Lung (tissue), 12 donors: ENCODE measurements around the gene DCTN4. TPM values are rescaled to one million over a fixed set of nuclear protein-coding genes. Genes with fewer than 3 reads are reported as not detected.

Source experiments
- ATAC-seq: fragments of 200-7000 bp; cut with Tn5 transposase; one replicate; pipeline ENCODE4 v1.9.1; 2020; ENCODE audit warnings: moderate number of reproducible peaks; ENCODE audit not compliant: insufficient read depth, low FRiP score
- DNase-seq, 3 donors: peaks; one replicate each; pipeline ENCODE4 v3.0.0-alpha.2; 2013 to 2017
- H3K27ac ChIP-seq, 2 donors: one replicate each; pipeline ENCODE4 v1.5.1; 2013; ENCODE audit warnings: mild to moderate bottlenecking in 2 of 2, moderate library complexity in 2 of 2, control low read depth in 1 of 2, inconsistent platforms in 1 of 2, low read depth in 1 of 2, low read length in 1 of 2
- H3K27me3 ChIP-seq, 3 donors: one replicate each; pipeline ENCODE4 v1.5.1; 2013; ENCODE audit warnings: low read length in 2 of 3; ENCODE audit not compliant: control insufficient read depth in 3 of 3, insufficient read depth in 3 of 3
- H3K36me3 ChIP-seq, 4 donors: one replicate each; pipeline ENCODE4 v1.5.1; 2013; ENCODE audit warnings: low read length in 4 of 4, mild to moderate bottlenecking in 1 of 4, moderate library complexity in 1 of 4; ENCODE audit not compliant: control insufficient read depth in 4 of 4, insufficient read depth in 4 of 4
- H3K4me1 ChIP-seq, 5 donors: one replicate each; pipeline ENCODE4 v1.5.1; 2013; ENCODE audit warnings: low read length in 5 of 5, mild to moderate bottlenecking in 2 of 5, moderate library complexity in 1 of 5; ENCODE audit not compliant: control insufficient read depth in 5 of 5, insufficient read depth in 5 of 5
- H3K4me3 ChIP-seq: one replicate; pipeline ENCODE4 v1.5.1; 2013; ENCODE audit warnings: mild to moderate bottlenecking, control low read depth, moderate library complexity
- H3K9ac ChIP-seq, 2 donors: one replicate each; pipeline ENCODE4 v1.5.1; 2013; ENCODE audit warnings: low read length in 2 of 2, control low read depth in 1 of 2; ENCODE audit not compliant: insufficient read depth in 1 of 2
- H3K9me3 ChIP-seq, 4 donors: one replicate each; pipeline ENCODE4 v1.5.1; 2013; ENCODE audit warnings: low read length in 3 of 4, mild to moderate bottlenecking in 1 of 4, moderate library complexity in 1 of 4; ENCODE audit not compliant: control insufficient read depth in 4 of 4, insufficient read depth in 3 of 4
- WGBS, 2 donors: extraction: QIAGEN DNeasy Blood & Tissue Kit; methylation state at CpG; one replicate each; pipeline ENCODE4 v1.1.7; 2013; 5-methylcytosine and 5-hydroxymethylcytosine counted together
- polyA plus RNA-seq, 2 donors: library from polyadenylated mRNA; stranded (reverse); fragments of 200-250 nt; gene quantifications; one replicate each; pipeline ENCODE4 v1.2.1, GENCODE V29; 2013
- total RNA-seq, 2 donors: library from RNA; depleted of rRNA in 1 of 2; stranded (reverse); fragments of >200 nt in 1 of 2; gene quantifications; one replicate each; pipeline ENCODE4 v1.2.1, GENCODE V29; 2014 to 2021
- TF ChIP-seq, protein P1 (sequence below): IDR thresholded peaks from 2 replicates; pipeline ENCODE4 v1.5.1; 2012; ENCODE audit warnings: mild to moderate bottlenecking; ENCODE audit errors: control extremely low read depth, extremely low read depth
- donor health status: control.
- donor health status: control.
- donor health status: Bipolar disorder and iron deficiency.
- donor health status: healthy.
- donor health status: DM: yes; HTN: yes; CAD: no.

The DCTN4 gene
- total and polyA plus RNA-seq, 4 donors, result 21.2 to 105 (median 48.1) TPM

GRCh38 chr5:150689120-150689519, 69.7 kb downstream of the DCTN4 start:
- Histone ChIP-seq H3K9me3 (no peaks in the 10 kb centered on the region), H3K4me3 (no peak overlapping the region), H3K27me3 (no peaks in the 10 kb centered on the region), H3K4me1 (no peaks in the 10 kb centered on the region), H3K27ac (no peak overlapping the region), H3K9ac (no peak overlapping the region), H3K36me3 (peaks cover 23 to 35% (median 29%) of the 10 kb centered on the region in 4 donors)
- DNase-seq (no peak), ATAC-seq (no peak)
- WGBS, 2 donors, result 93 to 96% methylated on average over 1 of the region's 1 CpG
- TF ChIP-seq, protein P1, sequence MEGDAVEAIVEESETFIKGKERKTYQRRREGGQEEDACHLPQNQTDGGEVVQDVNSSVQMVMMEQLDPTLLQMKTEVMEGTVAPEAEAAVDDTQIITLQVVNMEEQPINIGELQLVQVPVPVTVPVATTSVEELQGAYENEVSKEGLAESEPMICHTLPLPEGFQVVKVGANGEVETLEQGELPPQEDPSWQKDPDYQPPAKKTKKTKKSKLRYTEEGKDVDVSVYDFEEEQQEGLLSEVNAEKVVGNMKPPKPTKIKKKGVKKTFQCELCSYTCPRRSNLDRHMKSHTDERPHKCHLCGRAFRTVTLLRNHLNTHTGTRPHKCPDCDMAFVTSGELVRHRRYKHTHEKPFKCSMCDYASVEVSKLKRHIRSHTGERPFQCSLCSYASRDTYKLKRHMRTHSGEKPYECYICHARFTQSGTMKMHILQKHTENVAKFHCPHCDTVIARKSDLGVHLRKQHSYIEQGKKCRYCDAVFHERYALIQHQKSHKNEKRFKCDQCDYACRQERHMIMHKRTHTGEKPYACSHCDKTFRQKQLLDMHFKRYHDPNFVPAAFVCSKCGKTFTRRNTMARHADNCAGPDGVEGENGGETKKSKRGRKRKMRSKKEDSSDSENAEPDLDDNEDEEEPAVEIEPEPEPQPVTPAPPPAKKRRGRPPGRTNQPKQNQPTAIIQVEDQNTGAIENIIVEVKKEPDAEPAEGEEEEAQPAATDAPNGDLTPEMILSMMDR, result no peak

- H3K9ac ChIP-seq, result no peak overlapping the region
- 91 to 97% methylated on average over 9 of the region's 9 CpGs for WGBS, 2 donors
- peaks cover 0 to 26% (median 10%) of the 10 kb centered on the region in 5 donors for H3K4me1 ChIP-seq
- TF ChIP-seq, protein P1, result no peak
- peaks cover 0 to 7% (median 0%) of the 10 kb centered on the region in 3 donors for H3K27me3 ChIP-seq
- DNase-seq (no peak), ATAC-seq (no peak)
- no peaks in the 10 kb centered on the region for H3K9me3 ChIP-seq
- H3K27ac ChIP-seq, result no peak overlapping the region
- H3K36me3 ChIP-seq, result peaks cover 0 to 7% (median 4%) of the 10 kb centered on the region in 4 donors
- H3K4me3 ChIP-seq, result no peak overlapping the region
Measured at GRCh38 chr5:150676578-150676977, 82.2 kb downstream of the DCTN4 start.

DNA sequence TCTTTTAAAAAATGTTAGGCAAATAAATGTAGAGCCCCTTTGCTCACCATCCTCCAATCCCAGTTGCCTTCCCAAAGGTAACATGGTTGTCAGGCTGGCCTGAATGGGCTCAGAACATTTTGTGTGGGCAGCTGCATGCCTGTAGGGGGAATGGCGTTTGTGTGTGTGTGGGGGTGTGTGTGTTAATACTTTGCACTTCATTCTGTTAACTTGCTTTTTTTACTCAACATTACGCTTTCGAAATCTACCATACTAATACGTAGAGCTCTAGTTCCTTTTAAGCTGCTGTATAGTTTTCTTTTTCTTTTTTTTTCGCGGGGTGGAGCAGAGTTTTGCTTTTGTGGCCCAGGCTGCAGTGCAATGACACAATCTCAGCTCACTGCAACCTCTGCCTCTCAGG, 83.7 kb downstream of the DCTN4 start:
- Histone ChIP-seq H3K9ac (no peak overlapping the region), H3K36me3 (peaks cover 0 to 7% (median 4%) of the 10 kb centered on the region in 4 donors), H3K9me3 (no peaks in the 10 kb centered on the region), H3K27me3 (peaks cover 0 to 10% (median 0%) of the 10 kb centered on the region in 3 donors), H3K27ac (no peak overlapping the region), H3K4me1 (peaks cover 0 to 26% (median 10%) of the 10 kb centered on the region in 5 donors), H3K4me3 (no peak overlapping the region)
- TF ChIP-seq, protein P1, result no peak
- 38 to 71% methylated on average over 6 of the region's 6 CpGs for WGBS, 2 donors
- DNase-seq (no peak), ATAC-seq (no peak)

DNA sequence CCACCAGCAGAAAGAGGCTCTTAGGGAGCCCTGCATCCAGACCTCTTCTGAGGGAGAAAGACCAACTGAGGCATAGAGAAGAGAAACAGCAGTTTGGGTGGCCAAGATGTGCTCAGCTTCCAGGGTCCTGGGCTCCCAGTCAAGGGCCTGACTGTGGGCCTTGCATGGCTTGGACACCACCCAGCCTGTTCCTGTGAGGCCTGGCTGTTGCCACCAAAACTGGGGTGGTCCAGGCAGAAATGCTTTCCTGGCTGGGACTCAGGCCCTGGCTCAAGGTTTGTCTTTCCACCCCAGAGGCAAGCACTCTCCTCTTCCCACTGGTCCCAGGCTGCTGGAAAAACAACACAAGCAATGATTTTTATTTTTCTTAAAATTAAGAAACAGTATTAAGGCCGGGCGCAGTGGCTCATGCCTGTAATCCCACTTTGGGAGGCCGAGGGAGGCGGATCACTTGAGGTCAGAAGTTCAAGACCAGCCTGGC, 84.4 kb downstream of the DCTN4 start:
- H3K4me3 ChIP-seq, result no peak overlapping the region
- H3K9me3 ChIP-seq, result no peaks in the 10 kb centered on the region
- ATAC-seq (no peak), DNase-seq (peak; percentile 44 to 84 (median 56))
- no peak overlapping the region for H3K9ac ChIP-seq
- TF ChIP-seq, protein P1, result no peak
- peaks cover 0 to 26% (median 10%) of the 10 kb centered on the region in 5 donors for H3K4me1 ChIP-seq
- peak overlapping the region; percentile 65 to 84 for H3K27ac ChIP-seq
- WGBS, 2 donors, result 80 to 94% methylated on average over 4 of the region's 4 CpGs
- H3K27me3 ChIP-seq, result peaks cover 0 to 10% (median 0%) of the 10 kb centered on the region in 3 donors
- peaks cover 0 to 7% (median 4%) of the 10 kb centered on the region in 4 donors for H3K36me3 ChIP-seq
